Measurements from ENCODE around the gene MTHFR. TPM values are rescaled to one million over a fixed set of nuclear protein-coding genes. Genes with fewer than 3 reads are reported as not detected.

The MTHFR gene
- total RNA-seq, 1 donor: 21.6 TPM

GRCh38 chr1:11767922-11768704 lies 37.7 kb downstream of the MTHFR start:
- DNase-seq (ENCODE audit: low read depth): peak; percentile 30
- TF ChIP-seq CTCF (IDR thresholded peaks at IDR 0.05; ENCODE audit: insufficient read depth, low read depth, low read length): no peak
- H3K4me3 ChIP-seq (ENCODE audit: low read depth, low read length): no peak overlapping the region

GRCh38 chr1:11766429-11766776 lies 39.4 kb downstream of the MTHFR start:
- DNase-seq (ENCODE audit: low read depth): no peak
- no peak overlapping the region for H3K4me3 ChIP-seq (ENCODE audit: low read depth, low read length)
- no peak for TF ChIP-seq CTCF (IDR thresholded peaks at IDR 0.05; ENCODE audit: insufficient read depth, low read depth, low read length)

DNA sequence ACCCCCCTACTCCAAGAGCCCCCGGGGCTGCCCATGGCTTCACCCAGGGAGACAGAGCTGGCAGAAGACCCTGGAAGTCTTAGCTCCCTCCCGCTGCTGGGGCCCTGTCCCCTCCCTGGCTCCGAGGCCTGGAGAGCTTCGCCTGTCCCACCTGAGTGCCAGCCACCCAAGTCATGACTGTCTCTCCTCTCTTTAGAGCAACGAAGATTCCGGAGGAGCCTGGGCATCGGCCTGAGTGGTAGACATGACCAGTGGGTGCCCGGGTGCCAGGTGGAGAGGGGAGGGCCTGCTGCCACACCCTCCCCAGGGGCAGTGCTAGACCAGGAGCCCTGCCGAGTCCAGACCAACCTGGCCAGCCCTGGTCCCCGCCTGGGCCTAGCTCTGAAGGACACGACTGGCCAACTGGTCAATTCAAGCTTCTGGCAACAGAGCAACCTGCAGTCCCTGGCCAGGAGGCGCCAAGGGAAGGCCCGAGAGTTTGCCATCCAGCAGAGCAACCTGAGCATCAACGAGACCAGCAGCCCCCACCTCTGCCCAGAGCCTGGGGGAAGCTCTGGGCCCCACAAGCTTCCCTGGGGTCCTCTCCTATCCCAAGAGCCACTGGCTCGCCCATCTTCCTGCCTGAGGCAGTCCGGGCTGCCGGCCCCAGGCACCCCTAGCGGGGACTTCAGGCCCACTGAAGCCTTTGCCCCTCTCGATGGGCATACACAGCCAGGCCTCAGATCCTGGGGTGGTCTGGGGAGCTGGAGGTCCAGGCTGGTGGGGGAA lies 39.9 kb downstream of the MTHFR start:
- DNase-seq (ENCODE audit: low read depth): no peak
- no peak overlapping the region for H3K4me3 ChIP-seq (ENCODE audit: low read depth, low read length)
- no peak for TF ChIP-seq CTCF (IDR thresholded peaks at IDR 0.05; ENCODE audit: insufficient read depth, low read depth, low read length)

DNA sequence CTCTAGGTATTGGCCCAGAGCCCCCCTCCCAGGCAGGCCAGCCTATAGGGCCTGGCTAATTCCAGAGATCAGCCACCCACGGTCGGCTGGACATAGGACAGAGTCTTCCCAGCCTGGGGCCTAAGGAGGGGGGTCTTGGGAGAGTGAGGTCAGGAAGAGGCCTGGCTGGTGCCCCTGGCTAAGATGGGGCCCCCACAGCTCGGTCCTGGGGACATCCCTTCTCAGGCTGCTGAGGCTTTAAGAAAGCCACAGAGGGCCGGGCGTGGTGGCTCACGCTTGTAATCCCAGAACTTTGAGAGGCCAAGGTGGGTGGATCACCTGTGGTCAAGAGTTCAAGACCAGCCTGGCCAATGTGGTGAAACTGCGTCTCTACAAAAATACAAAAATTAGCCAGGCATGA lies 41.2 kb downstream of the MTHFR start:
- H3K4me3 ChIP-seq (ENCODE audit: low read depth, low read length): no peak overlapping the region
- TF ChIP-seq CTCF (IDR thresholded peaks at IDR 0.05; ENCODE audit: insufficient read depth, low read depth, low read length): no peak
- no peak for DNase-seq (ENCODE audit: low read depth)

GRCh38 chr1:11764115-11764514 lies 41.6 kb downstream of the MTHFR start:
- no peak overlapping the region for H3K4me3 ChIP-seq (ENCODE audit: low read depth, low read length)
- no peak for TF ChIP-seq CTCF (IDR thresholded peaks at IDR 0.05; ENCODE audit: insufficient read depth, low read depth, low read length)
- DNase-seq (ENCODE audit: low read depth): no peak

DNA sequence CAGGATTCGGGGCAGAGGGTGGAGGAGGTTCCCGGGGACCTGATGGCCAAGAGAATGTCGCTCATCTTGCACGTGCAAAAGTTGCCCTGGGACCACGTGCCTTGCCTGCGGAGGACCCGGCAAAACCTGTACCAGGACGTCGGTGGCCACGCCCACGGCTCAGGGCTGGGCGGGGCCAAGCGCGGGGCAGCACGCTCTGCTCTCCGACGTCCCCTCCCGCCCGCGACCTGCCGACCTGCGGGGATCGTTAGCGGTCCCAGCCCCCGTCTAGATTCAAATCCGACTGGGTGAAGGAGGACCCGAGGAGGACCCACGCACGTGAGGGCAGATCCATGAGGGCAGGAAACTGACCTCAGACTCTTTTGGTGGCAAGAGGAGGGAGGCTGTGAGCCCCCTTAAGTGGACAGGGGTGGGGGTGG lies 43.8 kb downstream of the MTHFR start, which contains the start of gene C1orf167:
Gene C1orf167 (plus strand): TSS at position 206 of the 419 bp plus-strand sequence. CDS start 2,208 bp downstream, outside the sequence.
- DNase-seq (ENCODE audit: low read depth): no peak
- H3K4me3 ChIP-seq (ENCODE audit: low read depth, low read length): no peak within 1 kb of the TSS
- no peak for TF ChIP-seq CTCF (IDR thresholded peaks at IDR 0.05; ENCODE audit: insufficient read depth, low read depth, low read length)

Data from fibroblast of villous mesenchyme (primary cell).